Liver (tissue), 9 donors: ENCODE data around the gene RNH1. TPM values are rescaled to one million over a fixed set of nuclear protein-coding genes. Genes with fewer than 3 reads are reported as not detected.

Experiments used
- DNase-seq: peaks from one replicate; pipeline ENCODE4 v3.0.0-alpha.2; 2017; ENCODE audit warnings: low spot score
- H3K27ac ChIP-seq, 2 donors: one replicate each; pipeline ENCODE4 v1.7.0; 2013; ENCODE audit warnings: inconsistent platforms in 2 of 2, low read length in 2 of 2, control low read depth in 1 of 2, low read depth in 1 of 2, mild to moderate bottlenecking in 1 of 2
- H3K27me3 ChIP-seq, 4 donors: one replicate each; pipeline versions ENCODE4 v1.6.1 to v1.7.0; 2013; ENCODE audit warnings: low read length in 3 of 4, inconsistent platforms in 1 of 4, mild to moderate bottlenecking in 1 of 4, moderate library complexity in 1 of 4; ENCODE audit not compliant: control insufficient read depth in 4 of 4, insufficient read depth in 4 of 4
- H3K36me3 ChIP-seq, 4 donors: one replicate each; pipeline versions ENCODE4 v1.6.1 to v1.7.0; 2013; ENCODE audit warnings: low read length in 3 of 4, mild to moderate bottlenecking in 3 of 4, low read depth in 1 of 4, moderate library complexity in 1 of 4; ENCODE audit not compliant: control insufficient read depth in 4 of 4, insufficient read depth in 3 of 4
- H3K4me1 ChIP-seq, 4 donors: one replicate each; pipeline versions ENCODE4 v1.6.1 to v1.7.0; 2013; ENCODE audit warnings: low read length in 3 of 4, mild to moderate bottlenecking in 3 of 4, moderate library complexity in 1 of 4; ENCODE audit not compliant: control insufficient read depth in 4 of 4, insufficient read depth in 4 of 4
- H3K4me3 ChIP-seq, 3 donors: one replicate each; pipeline versions ENCODE4 v1.6.1 to v1.7.0; 2013; ENCODE audit warnings: low read length in 3 of 3, control low read depth in 1 of 3, low read depth in 1 of 3, mild to moderate bottlenecking in 1 of 3
- H3K9ac ChIP-seq, 2 donors: one replicate each; pipeline ENCODE4 v1.7.0; 2013; ENCODE audit warnings: low read length in 2 of 2, mild to moderate bottlenecking in 2 of 2, moderate library complexity in 2 of 2, control low read depth in 1 of 2, low read depth in 1 of 2
- H3K9me3 ChIP-seq, 4 donors: one replicate each; pipeline versions ENCODE4 v1.6.1 to v1.7.0; 2013; ENCODE audit warnings: low read length in 3 of 4; ENCODE audit not compliant: control insufficient read depth in 4 of 4
- ATF3 ChIP-seq: IDR thresholded peaks from 2 replicates; pipeline ENCODE4 v1.6.1; 2016; ENCODE audit warnings: antibody characterized with exemption
- EGR1 ChIP-seq, 2 donors: IDR thresholded peaks; 2 replicates each; pipeline ENCODE4 v1.6.1; 2016 to 2018; ENCODE audit warnings: antibody characterized with exemption in 2 of 2, low read depth in 2 of 2
- FOXA1 ChIP-seq: IDR thresholded peaks from 2 replicates; pipeline ENCODE4 v1.6.1; 2016; ENCODE audit warnings: antibody characterized with exemption
- GABPA ChIP-seq, 2 donors: IDR thresholded peaks in 1 of 2; conservative IDR thresholded peaks in 1 of 2; 2 replicates each; pipeline ENCODE4 v1.6.1; 2016; ENCODE audit warnings: antibody characterized with exemption in 2 of 2, mild to moderate bottlenecking in 1 of 2, moderate library complexity in 1 of 2
- HNF4A ChIP-seq, 2 donors: conservative IDR thresholded peaks; 2 replicates each; pipeline ENCODE4 v1.6.1; 2016; ENCODE audit warnings: antibody characterized with exemption in 2 of 2, mild to moderate bottlenecking in 2 of 2
- NR2F2 ChIP-seq: IDR thresholded peaks from 2 replicates; pipeline ENCODE4 v1.6.1; 2016; ENCODE audit warnings: antibody characterized with exemption
- RAD21 ChIP-seq, 2 donors: IDR thresholded peaks; 2 replicates each; pipeline ENCODE4 v1.6.1; 2016; ENCODE audit warnings: antibody characterized with exemption in 2 of 2, mild to moderate bottlenecking in 2 of 2
- REST ChIP-seq: IDR thresholded peaks from 2 replicates; pipeline ENCODE4 v1.6.1; 2016; ENCODE audit warnings: antibody characterized with exemption, mild to moderate bottlenecking
- TAF1 ChIP-seq: conservative IDR thresholded peaks from 2 replicates; pipeline ENCODE4 v1.6.1; 2016; ENCODE audit warnings: antibody characterized with exemption, mild to moderate bottlenecking
- YY1 ChIP-seq: IDR thresholded peaks from 2 replicates; pipeline ENCODE4 v1.6.1; 2016; ENCODE audit warnings: antibody characterized with exemption, mild to moderate bottlenecking
- ZBTB33 ChIP-seq: IDR thresholded peaks from 2 replicates; pipeline ENCODE4 v1.6.1; 2016; ENCODE audit warnings: antibody characterized with exemption
- WGBS: extraction: QIAGEN DNeasy Blood & Tissue Kit; methylation state at CpG from one replicate; pipeline ENCODE4 v1.1.7; 2013; 5-methylcytosine and 5-hydroxymethylcytosine counted together
- polyA plus RNA-seq, 2 donors: library from polyadenylated mRNA; stranded (reverse) in 1 of 2; unstranded in 1 of 2; fragments of 200-250 nt in 1 of 2; fragments of >200 nt in 1 of 2; fragmentation: Nextera tagmentation in 1 of 2; extraction: Ambion mirVana in 1 of 2; gene quantifications; one replicate each; pipeline versions ENCODE4 v1.2.1 to v1.2.3, GENCODE V29; 2013 to 2015
- total RNA-seq, 2 donors: library from RNA; depleted of rRNA; stranded (reverse); fragments of >200 nt; gene quantifications; one replicate each; pipeline ENCODE4 v1.2.3, GENCODE V29; 2014
- donor health status: healthy.
- donor health status: healthy.
- donor health status: healthy.
- donor health status: healthy.
- donor health status: healthy.

RNH1 gene
- total and polyA plus RNA-seq, 4 donors, result 68.5 to 99.1 (median 76.8) TPM

- H3K27ac ChIP-seq, result no peak overlapping the region
- no peak for DNase-seq
- H3K27me3 ChIP-seq, result no peaks in the 10 kb centered on the region
- H3K9ac ChIP-seq, result no peak overlapping the region
- no peak overlapping the region for H3K4me3 ChIP-seq
- H3K36me3 ChIP-seq, result peaks cover 4 to 32% (median 8%) of the 10 kb centered on the region in 4 donors
- TF ChIP-seq REST, result no peak
- peaks cover 0 to 2% (median 0%) of the 10 kb centered on the region in 4 donors for H3K4me1 ChIP-seq
- 83% methylated on average over 23 of the region's 23 CpGs for WGBS
- H3K9me3 ChIP-seq, result no peaks in the 10 kb centered on the region
Measured at GRCh38 chr11:457111-457760, 49.8 kb downstream of the RNH1 start.

- Histone ChIP-seq H3K4me3 (no peak overlapping the region), H3K27ac (no peak overlapping the region), H3K9ac (no peak overlapping the region), H3K27me3 (no peaks in the 10 kb centered on the region), H3K4me1 (peaks cover under 1 to 5% (median 2%) of the 10 kb centered on the region in 4 donors), H3K36me3 (peaks cover 4 to 32% (median 9%) of the 10 kb centered on the region in 4 donors), H3K9me3 (no peaks in the 10 kb centered on the region)
- DNase-seq, result no peak
- 80% methylated on average over 7 of the region's 7 CpGs for WGBS
- TF ChIP-seq REST, result no peak
- TF ChIP-seq NR2F2, result no peak
- no peak for TF ChIP-seq ATF3
- TF ChIP-seq TAF1, result no peak
- no peak for TF ChIP-seq ZBTB33
- TF ChIP-seq YY1, result no peak
- no peak for TF ChIP-seq GABPA (IDR thresholded peaks at IDR 0.05 in 1 of 2, conservative IDR thresholded peaks at IDR 0.05 in 1 of 2)
- no peak for TF ChIP-seq EGR1 (IDR thresholded peaks at IDR 0.05; ENCODE audit: low read depth in 2 of 2)
- TF ChIP-seq FOXA1, result no peak
- no peak for TF ChIP-seq HNF4A (conservative IDR thresholded peaks at IDR 0.05)
- TF ChIP-seq RAD21 (IDR thresholded peaks at IDR 0.05), result no peak
Measured at GRCh38 chr11:456533-456932, 50.5 kb downstream of the RNH1 start.
